ENCODE measurements around the gene SLC25A24. TPM values are rescaled to one million over a fixed set of nuclear protein-coding genes. Genes with fewer than 3 reads are reported as not detected.
A peak's percentile ranks its signal among the peaks of the same experiment; 100 is the strongest.
"Not testable (repeated sequence)": the region's sequence is repeated elsewhere in the genome, so short reads cannot be mapped to it uniquely, and the experiment has no call there.

SLC25A24 gene
- total RNA-seq, 1 donor from 2014 or later: 55.3 TPM

DNA sequence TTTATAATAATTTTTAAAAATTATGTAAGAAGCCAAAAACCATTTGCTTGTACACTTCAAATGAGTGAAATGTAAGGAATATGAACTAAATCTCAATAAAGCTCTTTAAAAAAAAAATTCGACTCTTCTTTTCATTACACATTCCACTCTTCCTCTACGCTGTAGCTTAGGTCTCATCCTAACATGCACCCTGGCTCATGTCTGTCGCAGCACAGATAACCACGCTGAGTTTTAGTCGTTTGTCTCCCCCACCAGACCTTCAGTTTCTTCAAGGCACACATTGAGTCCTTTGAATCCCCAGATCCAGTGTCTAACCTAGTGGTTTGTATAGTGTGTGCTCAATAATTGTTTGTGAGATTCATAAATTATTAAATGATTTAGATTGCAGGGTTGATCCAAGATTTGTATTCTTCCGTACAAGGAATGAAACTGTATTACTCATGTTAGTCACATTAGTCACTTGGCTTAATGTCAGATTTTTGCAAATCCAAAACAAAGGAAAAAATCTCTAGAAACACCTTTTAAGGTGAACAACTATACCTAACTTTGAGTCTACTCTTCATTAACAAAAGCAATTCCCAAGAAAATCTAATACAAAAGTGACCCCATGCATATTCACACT is 57.3 kb downstream of the SLC25A24 start:
- Mint-ChIP-seq H3K27me3 (ENCODE audit: unreplicated experiment) (peaks cover 6% of the 10 kb centered on the region), H3K9me3 (ENCODE audit: unreplicated experiment) (peaks cover 6% of the 10 kb centered on the region), H3K4me3 (ENCODE audit: unreplicated experiment) (peak overlapping the region; percentile 58), H3K4me1 (ENCODE audit: low read depth, unreplicated experiment) (peaks cover 9% of the 10 kb centered on the region), H3K27ac (ENCODE audit: unreplicated experiment) (peak overlapping the region; percentile 91), H3K36me3 (ENCODE audit: unreplicated experiment) (peaks cover 34% of the 10 kb centered on the region)
- no peak for DNase-seq
- TF ChIP-seq CTCF (IDR thresholded peaks at IDR 0.05; ENCODE audit: partially characterized antibody, unreplicated experiment): no peak

GRCh38 chr1:108142258-108142657 is 57.9 kb downstream of the SLC25A24 start:
- Mint-ChIP-seq H3K4me3 (ENCODE audit: unreplicated experiment) (no peak overlapping the region), H3K27me3 (ENCODE audit: unreplicated experiment) (peaks cover 8% of the 10 kb centered on the region), H3K4me1 (ENCODE audit: low read depth, unreplicated experiment) (peaks cover 9% of the 10 kb centered on the region), H3K36me3 (ENCODE audit: unreplicated experiment) (peaks cover 30% of the 10 kb centered on the region), H3K9me3 (ENCODE audit: unreplicated experiment) (peaks cover 6% of the 10 kb centered on the region), H3K27ac (ENCODE audit: unreplicated experiment) (peak overlapping the region; percentile 56)
- no peak for DNase-seq
- no peak for TF ChIP-seq CTCF (IDR thresholded peaks at IDR 0.05; ENCODE audit: partially characterized antibody, unreplicated experiment)

- no peak for TF ChIP-seq CTCF (IDR thresholded peaks at IDR 0.05; ENCODE audit: partially characterized antibody, unreplicated experiment)
- H3K4me3 Mint-ChIP-seq (ENCODE audit: unreplicated experiment): no peak overlapping the region
- DNase-seq: no peak
- H3K4me1 Mint-ChIP-seq (ENCODE audit: low read depth, unreplicated experiment): peaks cover 9% of the 10 kb centered on the region
- peaks cover 8% of the 10 kb centered on the region for H3K27me3 Mint-ChIP-seq (ENCODE audit: unreplicated experiment)
- peak overlapping the region; percentile 40 for H3K27ac Mint-ChIP-seq (ENCODE audit: unreplicated experiment)
- H3K36me3 Mint-ChIP-seq (ENCODE audit: unreplicated experiment): peaks cover 24% of the 10 kb centered on the region
- peaks cover 6% of the 10 kb centered on the region for H3K9me3 Mint-ChIP-seq (ENCODE audit: unreplicated experiment)
Observed at GRCh38 chr1:108141621-108142020, 58.5 kb downstream of the SLC25A24 start.

GRCh38 chr1:108140936-108141335 is 59.2 kb downstream of the SLC25A24 start:
- no peak overlapping the region for H3K4me3 Mint-ChIP-seq (ENCODE audit: unreplicated experiment)
- H3K4me1 Mint-ChIP-seq (ENCODE audit: low read depth, unreplicated experiment): peaks cover 9% of the 10 kb centered on the region
- H3K27me3 Mint-ChIP-seq (ENCODE audit: unreplicated experiment): peaks cover 7% of the 10 kb centered on the region
- H3K36me3 Mint-ChIP-seq (ENCODE audit: unreplicated experiment): peaks cover 17% of the 10 kb centered on the region
- no peak for TF ChIP-seq CTCF (IDR thresholded peaks at IDR 0.05; ENCODE audit: partially characterized antibody, unreplicated experiment)
- H3K9me3 Mint-ChIP-seq (ENCODE audit: unreplicated experiment): peaks cover 5% of the 10 kb centered on the region
- no peak overlapping the region for H3K27ac Mint-ChIP-seq (ENCODE audit: unreplicated experiment)
- no peak for DNase-seq

DNA sequence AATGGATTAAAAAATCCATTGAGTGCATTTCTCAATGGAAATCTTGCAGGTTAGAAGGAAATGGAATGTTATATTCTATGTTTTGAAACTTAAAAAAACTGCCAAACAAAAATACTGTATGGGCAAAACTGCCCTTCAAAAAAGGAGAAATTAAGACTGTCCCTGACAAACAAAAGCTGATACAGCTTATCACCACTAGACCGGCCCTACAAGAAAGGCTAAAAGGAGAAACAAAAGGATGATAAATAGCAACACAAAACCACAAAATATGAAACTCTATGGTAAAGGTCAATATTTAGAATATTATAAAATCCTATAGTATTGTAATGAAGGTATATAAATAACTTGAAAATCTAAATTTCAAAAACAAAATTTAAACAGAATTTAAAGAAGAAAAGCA is 60.0 kb downstream of the SLC25A24 start:
- Mint-ChIP-seq H3K9me3 (ENCODE audit: unreplicated experiment) (peaks cover 2% of the 10 kb centered on the region), H3K4me3 (ENCODE audit: unreplicated experiment) (no peak overlapping the region), H3K36me3 (ENCODE audit: unreplicated experiment) (peaks cover 14% of the 10 kb centered on the region), H3K27ac (ENCODE audit: unreplicated experiment) (peak overlapping the region; percentile 50), H3K4me1 (ENCODE audit: low read depth, unreplicated experiment) (peaks cover 9% of the 10 kb centered on the region), H3K27me3 (ENCODE audit: unreplicated experiment) (peaks cover 6% of the 10 kb centered on the region)
- DNase-seq: no peak
- no peak for TF ChIP-seq CTCF (IDR thresholded peaks at IDR 0.05; ENCODE audit: partially characterized antibody, unreplicated experiment)

GRCh38 chr1:108139555-108139954 is 60.6 kb downstream of the SLC25A24 start:
- not testable (repeated sequence) for H3K9me3 Mint-ChIP-seq (ENCODE audit: unreplicated experiment); H3K4me1 Mint-ChIP-seq (ENCODE audit: low read depth, unreplicated experiment); H3K27me3 Mint-ChIP-seq (ENCODE audit: unreplicated experiment); H3K27ac Mint-ChIP-seq (ENCODE audit: unreplicated experiment); DNase-seq; H3K4me3 Mint-ChIP-seq (ENCODE audit: unreplicated experiment)
- H3K36me3 Mint-ChIP-seq (ENCODE audit: unreplicated experiment): peaks cover 14% of the 10 kb centered on the region

DNA sequence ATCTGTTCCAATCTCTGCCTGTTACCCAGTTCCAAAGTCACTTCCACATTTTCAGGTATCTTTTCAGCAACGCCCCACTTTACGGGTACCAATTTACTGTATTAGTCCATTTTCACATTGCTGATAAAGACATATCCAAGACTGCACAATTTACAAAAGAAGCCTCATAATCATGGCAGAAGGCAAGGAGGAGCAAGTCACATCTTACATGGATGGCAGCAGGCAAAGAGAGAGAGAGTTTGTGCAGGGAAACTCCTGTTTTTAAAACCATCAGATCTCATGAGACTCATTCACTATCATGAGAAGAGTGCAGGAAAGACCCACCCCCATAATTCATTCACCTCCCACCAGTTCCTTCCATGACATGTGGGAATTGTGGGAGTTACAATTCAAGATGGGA is 67.0 kb downstream of the SLC25A24 start:
- H3K4me3 Mint-ChIP-seq (ENCODE audit: unreplicated experiment); H3K27me3 Mint-ChIP-seq (ENCODE audit: unreplicated experiment); H3K4me1 Mint-ChIP-seq (ENCODE audit: low read depth, unreplicated experiment); DNase-seq: not testable (repeated sequence)
- peaks cover 12% of the 10 kb centered on the region for H3K9me3 Mint-ChIP-seq (ENCODE audit: unreplicated experiment)
- H3K27ac Mint-ChIP-seq (ENCODE audit: unreplicated experiment): peak overlapping the region; percentile 56
- H3K36me3 Mint-ChIP-seq (ENCODE audit: unreplicated experiment): peaks cover 25% of the 10 kb centered on the region

DNA sequence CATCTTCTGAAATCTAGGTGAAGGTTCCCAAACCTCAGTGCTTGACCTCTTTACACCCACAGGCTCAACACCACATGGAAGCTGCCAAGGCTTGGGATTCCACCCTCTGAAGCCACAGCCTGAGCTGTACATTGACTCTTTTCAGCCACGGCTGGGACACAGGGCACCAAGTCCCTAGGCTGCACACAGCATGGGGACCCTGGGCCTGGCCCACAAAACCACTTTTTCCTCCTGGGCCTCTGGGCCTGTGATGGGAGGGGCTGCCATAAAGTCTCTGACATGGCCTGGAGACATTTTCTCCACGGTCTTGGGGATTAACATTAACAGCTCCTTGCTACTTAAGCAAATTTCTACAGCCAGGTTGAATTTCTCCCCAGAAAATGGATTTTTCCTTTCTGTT is 67.8 kb downstream of the SLC25A24 start:
- not testable (repeated sequence) for DNase-seq; H3K4me3 Mint-ChIP-seq (ENCODE audit: unreplicated experiment); H3K27ac Mint-ChIP-seq (ENCODE audit: unreplicated experiment); H3K27me3 Mint-ChIP-seq (ENCODE audit: unreplicated experiment); H3K4me1 Mint-ChIP-seq (ENCODE audit: low read depth, unreplicated experiment)
- H3K36me3 Mint-ChIP-seq (ENCODE audit: unreplicated experiment): peaks cover 21% of the 10 kb centered on the region
- H3K9me3 Mint-ChIP-seq (ENCODE audit: unreplicated experiment): peaks cover 12% of the 10 kb centered on the region

All from glutamatergic neuron (in vitro differentiated cells).